ENCODE measurements around the gene XRCC5. TPM values are rescaled to one million over a fixed set of nuclear protein-coding genes. Genes with fewer than 3 reads are reported as not detected.

Gene XRCC5
- total RNA-seq, 1 experiment from 2014 or later: 534 TPM

GRCh38 chr2:216161967-216162366 is 52.8 kb downstream of the XRCC5 start:
- Histone ChIP-seq H3K36me3 (ENCODE audit: insufficient read depth, low read length, poor library complexity, severe bottlenecking) (peaks cover 83% of the 10 kb centered on the region), H3K27ac (ENCODE audit: low read depth, low read length, poor library complexity, severe bottlenecking) (no peak overlapping the region), H3K4me1 (ENCODE audit: insufficient read depth, low read length, poor library complexity, severe bottlenecking) (peaks cover 9% of the 10 kb centered on the region), H3K27me3 (replicated peaks; ENCODE audit: insufficient read depth, low read depth, low read length, poor library complexity) (no peaks in the 10 kb centered on the region), H3K4me3 (ENCODE audit: low read depth, low read length, poor library complexity, severe bottlenecking) (no peak overlapping the region), H3K9me3 (ENCODE audit: low read depth, low read length, poor library complexity, severe bottlenecking) (no peaks in the 10 kb centered on the region)
- TF ChIP-seq EZH2 (IDR thresholded peaks at IDR 0.05; ENCODE audit: borderline replicate concordance, low read depth, low read length, poor library complexity, severe bottlenecking) (no peak), CTCF (conservative IDR thresholded peaks at IDR 0.05; ENCODE audit: low read depth, low read length) (no peak)
- BruUV-seq (replicated peaks): no TSS peak
- ChIA-PET POLR2A (ENCODE audit: low non-redundant PET) (no interaction called here), CTCF (no interaction called here)
- no peak for DNase-seq (ENCODE audit: low spot score)
- intact Hi-C loops (cut with micrococcal nuclease; ENCODE audit: unreplicated experiment): loop anchor here (5.0 kb wide), 1 partner anchor 35 kb away; no protein-coding TSS in a partner anchor

GRCh38 chr2:216163518-216163917 is 54.4 kb downstream of the XRCC5 start:
- CTCF ChIA-PET: no interaction called here
- DNase-seq (ENCODE audit: low spot score): no peak
- H3K27ac ChIP-seq (ENCODE audit: low read depth, low read length, poor library complexity, severe bottlenecking): no peak overlapping the region

DNA sequence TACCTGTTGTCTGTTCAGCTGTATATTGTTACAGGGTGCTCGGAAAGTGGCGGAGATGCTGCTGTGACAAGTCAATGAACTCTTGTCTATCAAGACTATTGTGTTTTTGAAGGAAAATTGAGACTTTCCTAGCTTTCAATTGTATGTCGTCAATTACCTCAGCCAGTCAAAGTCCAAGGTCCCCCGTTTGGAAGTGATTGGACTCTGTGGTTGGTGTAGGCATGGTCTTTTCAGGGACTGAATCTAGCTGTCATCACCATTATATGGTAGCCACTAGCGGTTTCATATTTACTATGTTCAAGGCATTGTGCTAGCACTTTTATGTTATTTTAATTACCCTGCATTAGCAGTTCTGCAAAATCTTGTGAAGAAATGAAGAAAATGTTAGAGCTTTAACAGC is 54.9 kb downstream of the XRCC5 start:
- intact Hi-C loops (cut with micrococcal nuclease; ENCODE audit: unreplicated experiment): loop anchor here (5.0 kb wide), 1 partner anchor 37 kb away; no protein-coding TSS in a partner anchor
- H3K27ac ChIP-seq (ENCODE audit: low read depth, low read length, poor library complexity, severe bottlenecking): no peak overlapping the region
- no peaks in the 10 kb centered on the region for H3K27me3 ChIP-seq (replicated peaks; ENCODE audit: insufficient read depth, low read depth, low read length, poor library complexity)
- H3K36me3 ChIP-seq (ENCODE audit: insufficient read depth, low read length, poor library complexity, severe bottlenecking): peaks cover 83% of the 10 kb centered on the region
- BruUV-seq (replicated peaks): no TSS peak
- H3K9me3 ChIP-seq (ENCODE audit: low read depth, low read length, poor library complexity, severe bottlenecking): no peaks in the 10 kb centered on the region
- no peak overlapping the region for H3K4me3 ChIP-seq (ENCODE audit: low read depth, low read length, poor library complexity, severe bottlenecking)
- H3K4me1 ChIP-seq (ENCODE audit: insufficient read depth, low read length, poor library complexity, severe bottlenecking): peaks cover 17% of the 10 kb centered on the region
- ChIA-PET POLR2A (ENCODE audit: low non-redundant PET) (no interaction called here), CTCF (no interaction called here)
- no peak for DNase-seq (ENCODE audit: low spot score)
- TF ChIP-seq EZH2 (IDR thresholded peaks at IDR 0.05; ENCODE audit: borderline replicate concordance, low read depth, low read length, poor library complexity, severe bottlenecking) (no peak), CTCF (conservative IDR thresholded peaks at IDR 0.05; ENCODE audit: low read depth, low read length) (no peak)

More at GRCh38 chr2:216163518-216163917, 54.4 kb downstream of the XRCC5 start:
- peaks cover 77% of the 10 kb centered on the region for H3K36me3 ChIP-seq (ENCODE audit: insufficient read depth, low read length, poor library complexity, severe bottlenecking)
- no peaks in the 10 kb centered on the region for H3K9me3 ChIP-seq (ENCODE audit: low read depth, low read length, poor library complexity, severe bottlenecking)
- TF ChIP-seq EZH2 (IDR thresholded peaks at IDR 0.05; ENCODE audit: borderline replicate concordance, low read depth, low read length, poor library complexity, severe bottlenecking) (no peak), CTCF (conservative IDR thresholded peaks at IDR 0.05; ENCODE audit: low read depth, low read length) (no peak)
- peaks cover 14% of the 10 kb centered on the region for H3K4me1 ChIP-seq (ENCODE audit: insufficient read depth, low read length, poor library complexity, severe bottlenecking)
- no peaks in the 10 kb centered on the region for H3K27me3 ChIP-seq (replicated peaks; ENCODE audit: insufficient read depth, low read depth, low read length, poor library complexity)
- H3K4me3 ChIP-seq (ENCODE audit: low read depth, low read length, poor library complexity, severe bottlenecking): no peak overlapping the region
- no TSS peak for BruUV-seq (replicated peaks)
- POLR2A ChIA-PET (ENCODE audit: low non-redundant PET): no interaction called here
- intact Hi-C loops (cut with micrococcal nuclease; ENCODE audit: unreplicated experiment): loop anchor here (5.0 kb wide), 1 partner anchor 36 kb away; no protein-coding TSS in a partner anchor
